Activated CD8-positive, alpha-beta memory T cell treated with anti-CD3 and anti-CD28 coated beads for 36 hours (primary cell): ENCODE measurements around the gene MSL1. TPM values are rescaled to one million over a fixed set of nuclear protein-coding genes. Genes with fewer than 3 reads are reported as not detected.

ENCODE experiments used
- CTCF ChIA-PET: fragments of 350-600 bp; sonication (Branson Sonifier 250); formaldehyde crosslinking; loops from one replicate; lab custom pipeline; 2021; ENCODE audit warnings: antibody characterized with exemption; lab: Charles Lee
- POLR2A ChIA-PET: fragments of 350-600 bp; sonication (Branson Sonifier 250); formaldehyde crosslinking; loops from one replicate; lab custom pipeline; 2021; ENCODE audit warnings: antibody characterized with exemption; lab: Charles Lee
- total RNA-seq, 2 experiments: library from RNA; stranded (reverse); gene quantifications; one replicate each; pipeline ENCODE4 v1.2.3, GENCODE V29; 2021

The MSL1 gene
- total RNA-seq, 2 experiments from 2014 or later: 80.5 to 84.8 TPM

DNA sequence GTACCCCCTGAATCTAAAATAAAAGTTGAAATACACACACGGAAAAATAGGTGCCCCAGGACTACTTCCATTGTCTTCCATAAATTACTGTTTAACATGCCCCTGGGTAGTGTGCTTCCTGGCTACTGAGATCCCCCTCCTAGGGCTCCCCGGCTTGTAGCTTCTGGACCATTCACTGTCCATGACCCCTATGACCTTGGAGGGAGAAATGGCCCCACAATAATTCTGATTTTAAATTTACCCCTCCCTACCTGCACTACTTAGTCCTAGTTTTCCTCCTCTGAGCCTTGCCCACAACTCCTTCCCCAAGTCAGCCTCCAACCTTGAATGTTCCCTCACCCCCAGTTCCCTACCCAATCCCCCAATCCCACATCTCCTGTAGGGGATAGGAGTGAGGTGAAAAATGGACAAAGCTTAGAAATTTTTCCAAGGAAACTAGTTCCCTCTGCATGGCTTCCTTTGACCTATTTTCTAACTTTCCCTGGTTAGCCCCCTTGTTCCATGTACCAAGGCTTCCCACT is 9.5 kb upstream of the MSL1 start:
- CTCF ChIA-PET: interaction anchor here (0.6 to 5.9 kb wide), 20 partner anchors 11 to 248 kb away, joined by 3 to 104 read pairs (median 5); partner anchors contain the start of genes CASC3, CSF3 and NR1D1
- POLR2A ChIA-PET: interaction anchor here (0.6 to 2.1 kb wide), 6 partner anchors 10 to 56 kb away, joined by 3 to 22 read pairs (median 6); partner anchors contain the start of genes CASC3 and MSL1

DNA sequence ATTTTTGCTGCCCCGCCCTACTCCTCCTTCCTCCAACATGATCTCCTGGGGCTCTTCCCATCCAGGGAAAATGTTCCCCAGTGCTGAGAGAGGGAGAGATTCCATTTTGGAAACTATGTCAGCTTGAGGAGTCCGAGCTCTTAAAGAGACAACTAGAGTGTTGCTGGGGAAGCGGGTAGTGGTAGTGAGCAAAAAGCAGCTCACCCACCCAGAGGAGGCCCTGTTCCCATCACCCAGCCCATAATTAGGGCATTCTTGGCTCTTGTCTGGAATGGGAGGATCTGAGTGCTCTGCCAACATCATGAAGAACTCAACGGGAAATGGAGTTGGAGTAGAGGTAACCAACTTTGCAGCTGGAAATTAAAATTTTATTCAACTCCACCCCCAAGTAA is 9.1 kb upstream of the MSL1 start:
- ChIA-PET CTCF (interaction anchor here (0.6 to 5.9 kb wide), 26 partner anchors 10 to 247 kb away, joined by 3 to 104 read pairs (median 4); partner anchors contain the start of genes CASC3, MSL1 and NR1D1), POLR2A (interaction anchor here (0.6 to 2.1 kb wide), 12 partner anchors 9 to 177 kb away, joined by 3 to 22 read pairs (median 4); partner anchors contain the start of genes CASC3, MSL1, NR1D1 and PSMD3)

DNA sequence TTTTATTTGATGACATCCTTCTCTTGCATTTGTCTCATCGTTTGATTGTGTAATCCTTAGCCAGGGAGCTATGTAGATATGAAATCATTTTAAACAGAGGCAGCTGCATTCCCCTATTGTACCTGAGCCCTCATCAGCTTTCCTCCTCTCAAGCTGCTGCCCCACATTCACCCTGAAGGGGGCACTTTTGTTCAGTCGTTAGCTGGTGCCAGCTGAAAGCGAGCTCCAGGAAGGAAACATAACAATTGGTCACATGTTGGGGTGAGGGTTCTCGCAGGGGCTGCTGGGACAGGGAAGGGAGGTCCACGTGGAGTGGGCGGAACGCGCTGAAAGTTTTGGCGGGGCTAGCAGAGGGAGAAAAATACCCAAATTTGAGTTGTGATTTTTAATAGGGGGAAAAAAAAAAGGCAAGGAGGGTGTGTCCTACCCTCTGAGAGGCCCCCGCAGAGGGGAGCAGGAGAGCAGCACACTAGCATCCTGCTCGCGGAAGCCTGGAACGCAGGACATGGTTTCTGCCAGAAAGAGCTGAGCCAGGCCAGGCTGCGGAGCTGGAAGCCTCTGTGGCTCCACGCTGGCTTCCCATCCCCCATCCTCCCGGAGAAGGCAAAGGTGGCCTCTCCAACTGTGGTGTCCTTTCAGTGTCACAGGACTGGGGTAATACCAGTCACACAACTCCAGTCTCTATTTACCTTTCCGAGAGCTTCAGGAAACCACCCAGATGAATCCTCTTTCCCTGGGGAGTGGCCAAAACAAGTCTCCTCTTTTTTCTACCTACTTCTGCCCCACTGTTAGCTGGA is 8.5 kb upstream of the MSL1 start:
- ChIA-PET CTCF (interaction anchor here (0.7 to 5.9 kb wide), 29 partner anchors 10 to 247 kb away, joined by 3 to 104 read pairs (median 3); partner anchors contain the start of genes CASC3, MSL1 and NR1D1), POLR2A (interaction anchor here (0.6 to 2.1 kb wide), 15 partner anchors 9 to 192 kb away, joined by 3 to 22 read pairs (median 3); partner anchors contain the start of genes CASC3, MED24, MSL1 and NR1D1)

GRCh38 chr17:40113907-40114245 is 7.9 kb upstream of the MSL1 start:
- ChIA-PET POLR2A (interaction anchor here (0.6 to 2.1 kb wide), 9 partner anchors 10 to 192 kb away, joined by 3 to 22 read pairs (median 3); partner anchors contain the start of genes CASC3, MED24, NR1D1 and PSMD3), CTCF (interaction anchor here (0.8 to 5.9 kb wide), 18 partner anchors 9 to 170 kb away, joined by 3 to 104 read pairs (median 3); partner anchors contain the start of genes MSL1 and NR1D1)

- POLR2A ChIA-PET: interaction anchor here (0.5 to 1.2 kb wide), 2 partner anchors 25 to 233 kb away, joined by 3 to 4 read pairs; partner anchors contain the start of gene CASC3
- CTCF ChIA-PET: interaction anchor here (0.8 to 4.9 kb wide), 4 partner anchors 8 to 77 kb away, joined by 3 to 31 read pairs (median 12); partner anchors contain the start of gene MSL1
Observed at GRCh38 chr17:40115101-40115436, 6.7 kb upstream of the MSL1 start.

DNA sequence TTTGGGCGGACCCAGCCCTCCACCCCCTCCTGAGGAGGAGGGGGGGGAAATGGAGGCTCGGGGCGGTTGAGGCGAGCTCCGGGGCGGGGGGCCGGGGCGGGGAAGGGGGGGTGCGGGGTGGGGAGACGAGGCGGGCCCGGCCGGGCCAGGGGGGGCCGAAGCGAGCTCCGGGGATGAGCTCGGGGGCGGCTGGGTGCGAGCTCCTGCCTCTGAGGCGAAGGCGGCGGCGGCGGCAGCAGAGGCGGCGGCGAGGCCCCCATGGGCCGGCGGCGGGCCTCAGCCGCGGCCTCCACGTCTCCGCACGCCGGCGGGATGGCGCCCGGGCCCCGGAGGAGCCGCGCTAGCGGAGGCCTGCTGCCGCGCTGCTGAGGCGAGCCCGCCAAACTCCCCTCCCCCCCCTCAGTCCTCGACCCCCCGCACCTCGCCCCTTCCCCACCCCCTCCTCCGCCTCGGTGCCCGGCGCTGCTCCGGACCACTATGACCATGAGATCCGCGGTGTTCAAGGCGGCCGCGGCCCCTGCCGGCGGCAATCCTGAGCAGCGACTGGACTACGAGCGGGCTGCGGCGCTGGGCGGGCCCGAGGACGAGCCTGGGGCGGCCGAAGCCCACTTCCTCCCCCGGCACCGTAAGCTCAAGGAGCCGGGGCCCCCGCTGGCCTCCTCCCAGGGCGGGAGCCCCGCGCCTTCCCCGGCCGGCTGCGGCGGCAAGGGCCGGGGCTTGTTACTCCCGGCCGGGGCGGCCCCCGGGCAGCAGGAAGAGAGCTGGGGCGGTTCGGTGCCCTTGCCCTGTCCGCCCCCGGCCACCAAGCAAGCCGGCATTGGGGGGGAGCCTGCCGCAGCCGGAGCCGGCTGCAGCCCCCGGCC is 596 bp downstream of the MSL1 start:
- ChIA-PET CTCF (interaction anchor here (0.6 to 3.1 kb wide), 6 partner anchors 9 to 106 kb away, joined by 3 to 19 read pairs (median 10); partner anchors contain the start of gene CASC3), POLR2A (interaction anchor here (0.6 to 2.4 kb wide), 8 partner anchors 9 to 46 kb away, joined by 3 to 22 read pairs (median 4); partner anchors contain the start of gene CASC3)

DNA sequence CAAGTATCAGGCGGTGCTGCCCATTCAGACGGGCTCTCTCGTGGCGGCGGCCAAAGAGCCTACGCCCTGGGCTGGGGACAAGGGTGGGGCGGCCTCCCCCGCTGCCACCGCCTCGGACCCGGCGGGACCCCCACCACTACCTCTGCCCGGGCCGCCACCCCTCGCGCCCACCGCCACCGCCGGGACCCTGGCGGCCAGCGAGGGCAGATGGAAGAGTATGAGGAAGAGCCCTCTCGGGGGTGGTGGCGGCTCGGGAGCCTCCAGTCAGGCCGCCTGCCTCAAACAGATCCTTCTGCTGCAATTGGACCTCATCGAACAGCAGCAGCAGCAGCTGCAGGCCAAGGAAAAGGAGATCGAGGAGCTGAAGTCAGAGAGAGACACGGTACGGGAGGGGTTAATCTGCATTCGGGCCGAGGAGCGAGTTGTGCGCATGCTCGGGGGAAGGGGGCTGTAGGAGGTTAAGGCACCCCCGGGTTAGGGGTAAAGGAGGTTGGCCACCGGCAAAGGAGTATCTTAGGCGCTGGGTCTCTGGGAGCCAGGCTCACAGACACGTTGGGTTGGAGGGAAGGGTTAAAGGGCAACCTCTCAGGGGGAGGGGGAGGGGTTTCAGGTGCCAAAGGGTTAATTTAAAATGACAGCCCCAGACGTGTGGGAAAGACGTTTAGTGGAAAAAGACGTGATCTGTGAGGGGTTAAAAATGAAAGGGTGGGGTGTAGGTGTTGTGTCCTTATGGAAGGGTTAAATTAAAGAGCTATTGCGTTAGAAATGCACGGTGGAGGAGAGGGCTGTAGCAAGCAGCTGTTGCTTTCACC is 1.4 kb downstream of the MSL1 start:
- ChIA-PET CTCF (interaction anchor here (0.8 to 3.1 kb wide), 11 partner anchors 9 to 96 kb away, joined by 3 to 19 read pairs (median 3); partner anchors contain the start of gene CASC3), POLR2A (interaction anchor here (0.7 to 2.4 kb wide), 5 partner anchors 10 to 33 kb away, joined by 3 to 22 read pairs (median 3); partner anchors contain the start of gene CASC3)

GRCh38 chr17:40123811-40124114 is 2.0 kb downstream of the MSL1 start:
- POLR2A ChIA-PET: interaction anchor here (0.7 to 2.4 kb wide), 6 partner anchors 11 to 45 kb away, joined by 3 to 22 read pairs (median 4); partner anchors contain the start of genes CASC3 and NR1D1
- CTCF ChIA-PET: interaction anchor here (0.8 to 3.1 kb wide), 12 partner anchors 9 to 97 kb away, joined by 3 to 19 read pairs (median 3); partner anchors contain the start of gene CASC3

DNA sequence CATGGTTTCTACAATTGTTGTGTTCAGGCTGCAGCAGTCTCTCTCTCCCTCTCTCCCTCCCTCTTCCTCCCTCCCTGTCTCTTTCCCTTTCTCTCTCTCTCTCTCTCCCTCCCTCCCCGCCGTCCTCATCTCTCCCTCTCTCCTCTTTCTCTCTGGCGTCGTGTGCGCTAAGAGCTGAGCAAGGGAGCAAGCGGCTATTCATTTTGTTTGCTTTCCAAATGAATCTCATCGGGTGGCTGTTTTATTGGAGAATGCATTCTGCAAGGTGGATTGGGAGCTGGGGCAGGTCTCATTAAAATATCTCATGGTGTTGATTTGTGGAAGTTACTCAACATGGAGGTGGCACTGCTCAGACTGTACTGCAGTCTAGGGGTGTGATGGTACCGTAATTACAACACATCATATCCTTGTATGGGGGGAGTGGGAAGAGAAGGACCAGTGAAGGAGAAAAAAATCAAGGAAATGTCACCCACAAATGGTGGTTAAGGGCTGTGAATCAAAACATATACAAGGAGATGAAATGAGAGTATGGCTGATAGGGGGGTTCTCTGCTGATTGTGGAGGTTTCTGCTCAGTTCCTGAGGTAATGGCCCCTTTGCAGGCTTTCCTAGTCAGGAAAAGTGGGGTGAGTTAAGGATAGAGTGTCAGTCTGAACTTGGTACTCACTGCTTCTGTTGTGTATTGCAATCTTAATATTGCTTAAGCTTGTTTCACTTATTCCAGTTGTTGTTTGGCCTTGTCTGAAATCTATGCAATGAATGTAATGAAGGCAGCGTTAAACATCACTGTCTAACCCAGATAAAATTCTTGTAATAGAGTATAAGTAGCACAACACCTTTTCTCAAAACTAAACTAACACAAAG is 2.7 kb downstream of the MSL1 start:
- CTCF ChIA-PET: interaction anchor here (0.7 to 3.1 kb wide), 11 partner anchors 8 to 98 kb away, joined by 3 to 19 read pairs (median 3); partner anchors contain the start of gene CASC3
- POLR2A ChIA-PET: interaction anchor here (0.5 to 1.9 kb wide), 8 partner anchors 11 to 414 kb away, joined by 3 to 22 read pairs (median 3); partner anchors contain the start of gene NR1D1

DNA sequence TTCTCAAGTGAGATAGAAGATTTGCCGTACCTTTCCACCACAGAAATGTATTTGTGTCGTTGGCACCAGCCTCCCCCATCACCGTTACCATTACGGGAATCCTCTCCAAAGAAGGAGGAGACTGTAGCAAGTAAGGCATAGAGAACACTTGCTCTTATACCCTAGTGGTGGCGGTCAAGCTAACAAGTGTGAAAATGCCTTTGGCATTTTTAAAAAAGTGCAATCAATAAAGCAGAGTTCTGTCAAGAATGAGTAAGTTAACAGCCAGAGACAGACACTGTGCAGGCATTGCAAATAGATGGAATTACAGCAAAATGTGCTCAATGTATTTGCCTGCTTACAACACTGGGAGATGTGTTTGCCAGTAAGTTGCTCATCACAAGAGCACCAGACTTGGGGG is 7.7 kb downstream of the MSL1 start:
- ChIA-PET POLR2A (no interaction called here), CTCF (no interaction called here)

DNA sequence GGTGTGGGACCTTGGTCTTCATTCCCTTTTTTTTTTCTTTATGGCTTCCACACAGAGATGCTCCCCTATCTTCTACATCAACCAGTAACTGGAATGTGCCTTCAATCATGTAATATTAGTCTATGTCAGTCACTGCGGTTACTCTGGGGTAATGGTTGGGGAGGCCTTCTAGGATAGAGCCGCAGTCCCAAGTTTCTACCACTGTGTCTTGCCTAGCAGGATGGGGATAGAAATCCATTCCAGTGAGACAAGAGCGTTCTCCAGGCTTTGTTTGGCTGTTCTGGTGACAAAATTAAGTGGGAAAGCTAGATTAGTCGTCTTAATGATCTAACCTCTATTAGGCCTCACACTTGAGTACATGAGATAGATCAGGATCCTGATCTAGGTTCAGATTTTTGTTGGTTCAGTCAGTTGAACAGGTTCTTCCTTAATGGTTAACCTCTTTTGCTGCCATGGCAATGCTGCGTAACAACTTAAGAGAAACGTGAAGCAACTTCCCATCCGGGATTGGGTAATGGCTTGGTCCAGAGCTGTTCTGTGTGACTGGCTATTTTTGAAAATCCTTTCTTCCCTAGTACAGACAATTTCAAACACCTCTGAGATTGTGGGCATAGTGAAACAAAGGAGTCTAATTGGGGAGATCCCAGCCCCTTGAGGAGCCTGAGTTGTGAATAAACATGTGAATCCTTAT is 8.7 kb downstream of the MSL1 start:
- ChIA-PET CTCF (no interaction called here), POLR2A (interaction anchor here (0.5 kb wide), 1 partner anchor 11 kb away, joined by 3 read pairs; no protein-coding TSS in a partner anchor)

DNA sequence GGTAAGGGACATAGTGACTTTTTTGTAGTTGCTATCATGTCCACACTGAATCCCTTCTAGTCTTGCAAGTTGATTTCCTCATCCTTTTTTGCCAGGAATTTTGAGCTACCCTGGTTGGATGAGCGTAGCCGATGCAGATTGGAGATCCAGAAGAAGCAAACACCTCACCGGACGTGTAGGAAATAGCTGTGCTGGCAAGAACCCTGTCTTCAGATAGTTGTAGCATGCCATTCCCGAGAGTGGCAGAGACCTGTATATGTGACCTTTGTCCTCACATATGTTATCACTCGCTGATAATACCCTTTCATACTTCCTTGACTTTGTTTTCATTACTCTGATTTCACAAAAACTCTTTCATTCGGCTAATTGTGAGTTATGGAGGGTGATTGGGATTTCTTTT is 12.4 kb downstream of the MSL1 start:
- ChIA-PET POLR2A (interaction anchor here (0.6 to 1.0 kb wide), 2 partner anchors 15 to 19 kb away, joined by 3 to 4 read pairs; no protein-coding TSS in a partner anchor), CTCF (interaction anchor here (1.7 kb wide), 1 partner anchor 58 kb away, joined by 4 read pairs; no protein-coding TSS in a partner anchor)

- ChIA-PET CTCF (no interaction called here), POLR2A (interaction anchor here (0.6 kb wide), 2 partner anchors 15 to 627 kb away, joined by 3 to 6 read pairs; no protein-coding TSS in a partner anchor)
Observed at GRCh38 chr17:40135817-40136216, 14.0 kb downstream of the MSL1 start.

- ChIA-PET CTCF (interaction anchor here (1.0 to 2.1 kb wide), 6 partner anchors 17 to 71 kb away, joined by 3 to 15 read pairs (median 4); partner anchors contain the start of gene MSL1), POLR2A (interaction anchor here (0.7 to 2.9 kb wide), 7 partner anchors 9 to 28 kb away, joined by 3 to 20 read pairs (median 5); partner anchors contain the start of gene MSL1)
Observed at GRCh38 chr17:40139566-40140058, 17.8 kb downstream of the MSL1 start.

- CTCF ChIA-PET: interaction anchor here (1.3 kb wide), 1 partner anchor 25 kb away, joined by 3 read pairs; no protein-coding TSS in a partner anchor
- POLR2A ChIA-PET: interaction anchor here (0.7 kb wide), 1 partner anchor 681 kb away, joined by 3 read pairs; no protein-coding TSS in a partner anchor
Observed at GRCh38 chr17:40143166-40143565, 21.4 kb downstream of the MSL1 start.
